Measurements from ENCODE around the gene SPATA13.

SPATA13 gene

GRCh38 chr13:24138911-24139310 lies 21.6 kb upstream of the SPATA13 start:
- H3K9me3 ChIP-seq (ENCODE audit: control insufficient read depth, low read length) = no peaks in the 10 kb centered on the region
- H3K4me1 ChIP-seq (ENCODE audit: control insufficient read depth, insufficient read depth, low read length, poor library complexity, severe bottlenecking) = no peaks in the 10 kb centered on the region
- no peak for DNase-seq
- no peak overlapping the region for H3K4me3 ChIP-seq (ENCODE audit: insufficient read depth, low read depth, low read length, poor library complexity, severe bottlenecking)
- no peak overlapping the region for H3K27ac ChIP-seq (ENCODE audit: insufficient read depth, low read length, poor library complexity, severe bottlenecking)
- no peaks in the 10 kb centered on the region for H3K36me3 ChIP-seq (ENCODE audit: control insufficient read depth, insufficient read depth, low read length)
- no peaks in the 10 kb centered on the region for H3K27me3 ChIP-seq (replicated peaks; ENCODE audit: control insufficient read depth, insufficient read depth, low read length, poor library complexity, severe bottlenecking)

DNA sequence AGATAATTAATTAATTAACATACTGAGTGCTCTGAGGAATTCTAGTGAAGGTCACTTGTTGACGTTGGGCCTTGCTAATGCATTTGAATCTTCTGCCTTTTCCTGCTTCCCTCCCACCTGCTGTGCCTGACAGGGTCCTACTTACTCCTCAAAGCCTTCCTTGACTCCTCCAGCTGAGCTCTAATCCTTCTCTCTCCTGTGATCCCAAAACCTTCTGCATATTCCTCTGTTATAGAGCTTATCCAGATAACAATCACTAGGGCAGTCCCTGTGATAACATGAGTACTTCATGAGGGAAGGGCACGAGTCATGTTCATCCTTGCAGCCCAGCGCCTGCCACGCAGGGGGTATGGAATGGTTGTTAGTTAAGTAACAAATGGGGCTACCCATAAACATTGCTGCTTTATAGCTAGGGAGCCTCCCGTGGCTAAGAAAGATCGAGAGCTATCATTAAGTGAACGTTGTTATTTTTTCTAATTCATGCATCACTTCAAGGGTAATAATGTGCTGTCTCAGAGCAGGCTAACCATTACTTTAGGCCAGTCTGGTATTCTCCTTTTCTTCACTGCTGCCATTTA lies 19.1 kb upstream of the SPATA13 start:
- Histone ChIP-seq H3K9me3 (ENCODE audit: control insufficient read depth, low read length) (no peaks in the 10 kb centered on the region), H3K36me3 (ENCODE audit: control insufficient read depth, insufficient read depth, low read length) (no peaks in the 10 kb centered on the region), H3K27me3 (replicated peaks; ENCODE audit: control insufficient read depth, insufficient read depth, low read length, poor library complexity, severe bottlenecking) (no peaks in the 10 kb centered on the region), H3K4me1 (ENCODE audit: control insufficient read depth, insufficient read depth, low read length, poor library complexity, severe bottlenecking) (no peaks in the 10 kb centered on the region), H3K4me3 (ENCODE audit: insufficient read depth, low read depth, low read length, poor library complexity, severe bottlenecking) (no peak overlapping the region), H3K27ac (ENCODE audit: insufficient read depth, low read length, poor library complexity, severe bottlenecking) (no peak overlapping the region)
- DNase-seq = no peak

GRCh38 chr13:24142453-24142852 lies 18.1 kb upstream of the SPATA13 start:
- no peaks in the 10 kb centered on the region for H3K4me1 ChIP-seq (ENCODE audit: control insufficient read depth, insufficient read depth, low read length, poor library complexity, severe bottlenecking)
- H3K27me3 ChIP-seq (replicated peaks; ENCODE audit: control insufficient read depth, insufficient read depth, low read length, poor library complexity, severe bottlenecking) = no peaks in the 10 kb centered on the region
- H3K36me3 ChIP-seq (ENCODE audit: control insufficient read depth, insufficient read depth, low read length) = no peaks in the 10 kb centered on the region
- H3K4me3 ChIP-seq (ENCODE audit: insufficient read depth, low read depth, low read length, poor library complexity, severe bottlenecking) = no peak overlapping the region
- DNase-seq = no peak
- no peak overlapping the region for H3K27ac ChIP-seq (ENCODE audit: insufficient read depth, low read length, poor library complexity, severe bottlenecking)
- H3K9me3 ChIP-seq (ENCODE audit: control insufficient read depth, low read length) = no peaks in the 10 kb centered on the region

DNA sequence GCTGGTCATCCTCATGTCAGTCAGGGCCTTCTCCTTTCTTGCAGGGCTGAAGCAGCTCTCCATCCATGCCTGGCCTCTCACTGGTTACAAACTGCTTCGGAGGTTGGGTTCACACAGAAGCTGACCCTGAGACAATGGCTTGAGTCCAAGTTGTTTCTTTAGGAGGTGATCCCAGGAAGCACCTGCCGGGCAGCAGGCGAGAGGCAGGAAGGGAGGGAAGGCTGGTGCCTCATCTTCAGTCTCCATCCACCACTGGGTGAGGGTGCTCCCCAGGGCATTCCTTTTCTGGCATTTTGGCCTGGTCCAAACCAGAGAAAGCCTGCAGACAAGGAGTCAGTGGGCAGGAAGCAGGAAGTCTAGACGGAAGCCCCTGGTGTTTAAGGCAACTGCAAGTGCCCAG lies 17.6 kb upstream of the SPATA13 start:
- Histone ChIP-seq H3K4me3 (ENCODE audit: insufficient read depth, low read depth, low read length, poor library complexity, severe bottlenecking) (no peak overlapping the region), H3K36me3 (ENCODE audit: control insufficient read depth, insufficient read depth, low read length) (no peaks in the 10 kb centered on the region), H3K9me3 (ENCODE audit: control insufficient read depth, low read length) (no peaks in the 10 kb centered on the region), H3K27ac (ENCODE audit: insufficient read depth, low read length, poor library complexity, severe bottlenecking) (no peak overlapping the region), H3K4me1 (ENCODE audit: control insufficient read depth, insufficient read depth, low read length, poor library complexity, severe bottlenecking) (no peaks in the 10 kb centered on the region), H3K27me3 (replicated peaks; ENCODE audit: control insufficient read depth, insufficient read depth, low read length, poor library complexity, severe bottlenecking) (no peaks in the 10 kb centered on the region)
- no peak for DNase-seq

- Histone ChIP-seq H3K9me3 (ENCODE audit: control insufficient read depth, low read length) (no peaks in the 10 kb centered on the region), H3K27me3 (replicated peaks; ENCODE audit: control insufficient read depth, insufficient read depth, low read length, poor library complexity, severe bottlenecking) (no peaks in the 10 kb centered on the region), H3K36me3 (ENCODE audit: control insufficient read depth, insufficient read depth, low read length) (no peaks in the 10 kb centered on the region), H3K27ac (ENCODE audit: insufficient read depth, low read length, poor library complexity, severe bottlenecking) (no peak overlapping the region), H3K4me3 (ENCODE audit: insufficient read depth, low read depth, low read length, poor library complexity, severe bottlenecking) (no peak overlapping the region), H3K4me1 (ENCODE audit: control insufficient read depth, insufficient read depth, low read length, poor library complexity, severe bottlenecking) (no peaks in the 10 kb centered on the region)
- no peak for DNase-seq
Observed at GRCh38 chr13:24145240-24145639, 15.3 kb upstream of the SPATA13 start.

- no peaks in the 10 kb centered on the region for H3K27me3 ChIP-seq (replicated peaks; ENCODE audit: control insufficient read depth, insufficient read depth, low read length, poor library complexity, severe bottlenecking)
- no peaks in the 10 kb centered on the region for H3K36me3 ChIP-seq (ENCODE audit: control insufficient read depth, insufficient read depth, low read length)
- H3K4me3 ChIP-seq (ENCODE audit: insufficient read depth, low read depth, low read length, poor library complexity, severe bottlenecking) = no peak overlapping the region
- no peaks in the 10 kb centered on the region for H3K9me3 ChIP-seq (ENCODE audit: control insufficient read depth, low read length)
- H3K4me1 ChIP-seq (ENCODE audit: control insufficient read depth, insufficient read depth, low read length, poor library complexity, severe bottlenecking) = no peaks in the 10 kb centered on the region
- no peak for DNase-seq
- H3K27ac ChIP-seq (ENCODE audit: insufficient read depth, low read length, poor library complexity, severe bottlenecking) = no peak overlapping the region
Observed at GRCh38 chr13:24145674-24146073, 14.8 kb upstream of the SPATA13 start.

GRCh38 chr13:24146961-24147569 lies 13.5 kb upstream of the SPATA13 start:
- H3K36me3 ChIP-seq (ENCODE audit: control insufficient read depth, insufficient read depth, low read length) = no peaks in the 10 kb centered on the region
- H3K4me1 ChIP-seq (ENCODE audit: control insufficient read depth, insufficient read depth, low read length, poor library complexity, severe bottlenecking) = no peaks in the 10 kb centered on the region
- H3K27me3 ChIP-seq (replicated peaks; ENCODE audit: control insufficient read depth, insufficient read depth, low read length, poor library complexity, severe bottlenecking) = no peaks in the 10 kb centered on the region
- H3K27ac ChIP-seq (ENCODE audit: insufficient read depth, low read length, poor library complexity, severe bottlenecking) = no peak overlapping the region
- H3K4me3 ChIP-seq (ENCODE audit: insufficient read depth, low read depth, low read length, poor library complexity, severe bottlenecking) = no peak overlapping the region
- DNase-seq = no peak
- H3K9me3 ChIP-seq (ENCODE audit: control insufficient read depth, low read length) = no peaks in the 10 kb centered on the region

GRCh38 chr13:24147570-24147963 lies 13.0 kb upstream of the SPATA13 start:
- no peaks in the 10 kb centered on the region for H3K9me3 ChIP-seq (ENCODE audit: control insufficient read depth, low read length)

DNA sequence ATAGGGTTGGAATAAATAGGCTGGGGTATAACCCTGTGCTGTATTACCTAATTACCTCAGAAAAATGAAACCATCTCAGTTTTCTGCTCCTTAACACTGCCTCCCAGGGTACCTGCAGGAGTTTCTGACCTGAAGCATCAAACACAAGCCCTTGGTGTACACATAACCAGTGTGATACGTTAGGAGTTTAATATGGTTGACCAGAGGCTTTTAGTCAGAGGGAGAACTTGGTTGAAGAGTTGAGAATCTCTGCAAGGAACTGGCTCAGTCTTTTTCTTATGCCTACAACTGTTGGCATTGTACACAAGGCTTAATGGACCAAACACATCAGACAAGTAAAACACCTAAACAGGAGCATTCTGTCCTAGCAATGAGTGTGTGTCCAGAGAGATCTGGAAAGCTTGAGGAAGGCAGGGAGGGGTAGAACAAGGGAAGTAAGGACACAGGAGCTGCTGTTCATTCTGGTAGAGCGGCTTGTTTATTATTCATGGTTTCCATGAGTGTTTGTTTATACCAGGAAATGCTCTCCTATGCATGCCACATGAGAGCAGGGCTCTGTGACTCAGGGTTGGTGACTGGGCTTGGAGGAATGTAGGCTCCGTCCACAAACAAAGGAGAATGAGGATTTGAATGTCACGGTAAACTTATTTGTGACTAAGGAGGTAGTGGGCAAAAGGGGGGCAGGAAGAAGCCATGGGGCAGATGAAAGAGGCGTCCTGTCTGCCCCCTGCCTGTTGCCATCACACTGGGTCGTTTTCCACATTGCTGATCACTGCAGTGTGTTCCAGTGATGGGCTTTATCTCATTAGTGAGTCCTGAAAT lies 11.9 kb upstream of the SPATA13 start:
- DNase-seq = no peak

More at GRCh38 chr13:24147570-24147963, 13.0 kb upstream of the SPATA13 start:
- Histone ChIP-seq H3K4me3 (ENCODE audit: insufficient read depth, low read depth, low read length, poor library complexity, severe bottlenecking) (no peak overlapping the region), H3K27ac (ENCODE audit: insufficient read depth, low read length, poor library complexity, severe bottlenecking) (no peak overlapping the region), H3K36me3 (ENCODE audit: control insufficient read depth, insufficient read depth, low read length) (no peaks in the 10 kb centered on the region), H3K27me3 (replicated peaks; ENCODE audit: control insufficient read depth, insufficient read depth, low read length, poor library complexity, severe bottlenecking) (no peaks in the 10 kb centered on the region), H3K4me1 (ENCODE audit: control insufficient read depth, insufficient read depth, low read length, poor library complexity, severe bottlenecking) (no peaks in the 10 kb centered on the region)
- DNase-seq = no peak

More for the DNA sequence above, 11.9 kb upstream of the SPATA13 start:
- H3K27me3 ChIP-seq (replicated peaks; ENCODE audit: control insufficient read depth, insufficient read depth, low read length, poor library complexity, severe bottlenecking) = no peaks in the 10 kb centered on the region
- H3K4me3 ChIP-seq (ENCODE audit: insufficient read depth, low read depth, low read length, poor library complexity, severe bottlenecking) = no peak overlapping the region
- no peaks in the 10 kb centered on the region for H3K9me3 ChIP-seq (ENCODE audit: control insufficient read depth, low read length)
- no peaks in the 10 kb centered on the region for H3K4me1 ChIP-seq (ENCODE audit: control insufficient read depth, insufficient read depth, low read length, poor library complexity, severe bottlenecking)
- H3K36me3 ChIP-seq (ENCODE audit: control insufficient read depth, insufficient read depth, low read length) = no peaks in the 10 kb centered on the region
- no peak overlapping the region for H3K27ac ChIP-seq (ENCODE audit: insufficient read depth, low read length, poor library complexity, severe bottlenecking)
